LHCN-M2 (cell line): ENCODE measurements around the gene NUDC. TPM values are rescaled to one million over a fixed set of nuclear protein-coding genes. Genes with fewer than 3 reads are reported as not detected.
"Not testable (repeated sequence)": the region's sequence is repeated elsewhere in the genome, so short reads cannot be mapped to it uniquely, and the experiment has no call there.

Source experiments
- DNase-seq: peaks from one replicate; pipeline ENCODE4 v3.0.0-alpha.2; 2012; ENCODE audit warnings: low read depth
- polyA plus RNA-seq: library from polyadenylated mRNA; unstranded; fragments of >200 nt; gene quantifications from one replicate; pipeline ENCODE4 v1.2.1, GENCODE V29; 2012; ENCODE audit warnings: missing spikeins
- total RNA-seq: library from RNA; depleted of rRNA; stranded (reverse); fragments of >200 nt; gene quantifications from 2 replicates; pipeline ENCODE4 v1.2.3, GENCODE V29; 2014; rRNA removed

NUDC gene
- 67.1 and 71.5 TPM in 2 replicates for total RNA-seq
- polyA plus RNA-seq = 121 TPM

- peak; percentile 95 for DNase-seq
These were observed at the start of gene NUDC for GRCh38 chr1:26921540-26922430. Gene NUDC, plus strand, starts transcription at chr1:26921743. Its CDS starts 106 bp downstream, at chr1:26921849.

GRCh38 chr1:26873097-26873496 lies 48.4 kb upstream of the NUDC start:
- DNase-seq = not testable (repeated sequence)

DNA sequence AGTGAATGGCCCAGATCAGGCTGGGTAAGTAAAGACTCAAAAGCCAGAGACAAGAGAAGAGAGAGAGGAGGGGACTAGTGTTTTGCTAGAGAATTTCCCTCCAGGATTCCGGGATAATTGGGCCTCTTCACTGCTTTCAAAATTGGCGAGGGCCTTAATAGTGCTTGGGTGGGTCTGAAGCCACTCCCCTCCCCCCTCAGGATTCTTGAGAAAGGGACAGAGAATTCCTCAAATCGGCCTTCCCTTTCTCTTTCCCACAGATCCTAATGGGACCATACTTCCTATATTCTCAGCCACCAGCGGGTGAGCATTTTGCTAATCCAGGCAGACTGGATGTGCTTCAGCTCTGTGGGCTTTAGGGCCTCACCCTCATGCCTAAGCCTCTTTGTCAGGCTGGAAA lies 46.6 kb upstream of the NUDC start:
- DNase-seq = no peak

- no peak for DNase-seq
These were observed 44.2 kb upstream of the NUDC start for GRCh38 chr1:26877326-26877725.

- DNase-seq = no peak
These were observed 41.8 kb upstream of the NUDC start for GRCh38 chr1:26879793-26880192.

GRCh38 chr1:26881611-26882010 lies 39.9 kb upstream of the NUDC start:
- not testable (repeated sequence) for DNase-seq

GRCh38 chr1:26882696-26883463 lies 38.7 kb upstream of the NUDC start:
- no peak for DNase-seq

DNA sequence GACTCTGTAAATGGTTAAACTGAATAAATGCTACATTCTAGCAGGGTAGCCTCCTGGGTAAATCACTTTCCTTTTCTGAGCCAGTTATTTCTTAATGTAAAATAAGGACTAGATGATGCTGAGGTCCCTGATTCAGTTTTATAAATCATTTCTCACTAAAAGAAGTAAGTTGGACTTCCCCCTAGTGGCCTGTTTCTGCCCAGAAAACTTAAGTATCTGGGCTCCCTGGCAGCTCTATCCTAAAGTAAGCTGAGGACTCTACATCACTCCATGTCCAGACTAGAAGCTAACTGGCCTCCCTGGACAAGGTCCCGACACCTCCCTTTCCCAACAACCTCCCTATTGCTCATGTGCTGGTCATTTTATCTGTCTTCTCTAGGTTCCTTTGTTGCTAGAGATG lies 34.4 kb upstream of the NUDC start:
- DNase-seq = peak; percentile 26

GRCh38 chr1:26888231-26888630 lies 33.3 kb upstream of the NUDC start:
- no peak for DNase-seq

DNA sequence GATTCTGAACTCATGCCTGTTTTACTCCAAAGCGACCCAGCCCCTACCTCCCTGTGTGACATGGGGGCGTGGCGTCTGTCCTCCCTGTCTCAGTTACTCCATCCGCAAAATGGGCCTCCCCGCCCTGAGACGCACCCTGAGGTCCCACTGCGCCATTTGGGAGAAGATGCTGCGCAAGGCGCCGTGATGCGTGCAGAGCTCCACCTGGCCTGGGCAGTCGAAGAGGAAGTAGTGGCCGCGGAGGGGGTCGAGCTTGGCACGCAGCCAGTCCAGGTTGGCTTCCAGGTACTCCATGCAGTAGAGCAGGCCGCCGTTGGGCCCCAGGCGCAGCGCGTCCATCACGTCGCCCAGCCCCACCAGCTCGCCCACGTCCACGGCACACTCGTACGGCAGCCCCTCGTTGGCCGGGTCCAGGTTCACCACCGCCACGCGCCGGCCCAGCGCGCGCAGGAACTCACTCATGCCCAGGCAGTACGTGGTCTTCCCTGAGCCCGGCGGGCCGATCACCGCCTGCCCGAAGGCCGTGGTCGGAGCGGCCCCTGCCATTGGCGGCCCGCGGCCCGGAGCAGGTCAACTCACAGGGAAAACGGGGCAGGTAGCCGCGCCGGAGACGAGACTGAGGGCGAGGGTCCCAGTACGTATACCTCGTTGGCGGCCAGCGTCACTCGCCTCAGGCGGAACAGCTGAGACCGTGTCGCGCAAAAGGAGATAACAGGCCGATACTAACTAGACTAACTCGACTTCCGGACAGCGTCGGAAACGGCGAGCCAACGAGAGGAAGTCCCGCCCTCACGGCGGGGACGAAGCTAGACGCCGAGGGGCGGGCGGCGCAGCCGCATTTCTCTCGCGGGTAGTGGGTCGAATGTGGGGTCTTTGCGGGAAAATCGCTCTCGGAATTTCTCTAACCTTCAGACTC lies 31.7 kb upstream of the NUDC start, which contains the start of gene GPN2:
TSS of gene GPN2 (minus strand) at position 733 of the 916 bp plus-strand sequence. CDS start at position 546, 187 bp downstream.
- DNase-seq = peak; percentile 71

DNA sequence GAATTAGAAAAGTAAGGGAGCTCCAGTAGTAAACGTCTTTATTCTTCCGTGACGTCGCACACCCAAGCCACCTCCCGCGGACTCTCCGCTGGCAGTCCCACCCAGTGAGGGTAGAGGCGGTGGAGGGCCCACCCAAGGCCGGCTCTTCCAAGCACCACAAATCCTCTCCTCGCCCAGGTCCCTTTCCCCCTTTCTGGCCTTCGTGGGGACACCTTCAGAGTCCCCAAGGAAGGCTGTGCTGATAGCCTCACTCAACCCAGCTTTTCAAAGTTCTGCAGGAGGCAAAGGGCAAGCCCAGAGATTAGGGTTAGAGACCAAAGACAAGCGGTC lies 31.1 kb upstream of the NUDC start:
- no peak for DNase-seq

GRCh38 chr1:26894263-26894662 lies 27.3 kb upstream of the NUDC start:
- DNase-seq = no peak

DNA sequence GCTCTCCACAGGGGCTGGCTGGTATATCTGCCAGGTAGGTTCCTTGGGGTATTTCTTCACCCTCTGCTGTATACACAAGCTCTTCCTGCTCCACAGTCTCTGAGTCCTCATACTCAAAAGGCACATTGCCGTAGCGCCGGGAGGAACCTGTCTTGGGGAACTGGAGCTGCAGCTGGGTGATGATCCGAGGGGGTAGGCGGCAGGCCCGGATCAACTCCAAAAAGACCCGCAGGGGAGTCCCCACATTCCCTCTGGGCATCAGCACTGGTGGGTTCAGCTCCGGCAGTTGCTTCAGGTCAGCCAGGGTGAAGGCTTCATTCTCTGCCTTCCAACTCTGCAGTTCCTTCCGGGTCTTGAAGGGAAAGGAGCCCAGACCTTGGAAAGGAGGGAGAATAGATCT lies 24.2 kb upstream of the NUDC start:
- no peak for DNase-seq

- DNase-seq = peak; percentile 94
These were observed 21.3 kb upstream of the NUDC start, which contains the start of gene GPATCH3 for GRCh38 chr1:26900001-26900814. Gene GPATCH3, minus strand, starts transcription at chr1:26900467. Its CDS starts 25 bp downstream, at chr1:26900442.

GRCh38 chr1:26900815-26901511 lies 20.6 kb upstream of the NUDC start:
- no peak for DNase-seq

- peak; percentile 81 for DNase-seq
These were observed 14.2 kb upstream of the NUDC start for GRCh38 chr1:26907071-26907917.

- no peak for DNase-seq
These were observed 11.6 kb upstream of the NUDC start for GRCh38 chr1:26909951-26910342.

- no peak for DNase-seq
These were observed 11.0 kb upstream of the NUDC start for GRCh38 chr1:26910343-26911160.
